ENCODE results near the gene FREM1. TPM values are rescaled to one million over a fixed set of nuclear protein-coding genes. Genes with fewer than 3 reads are reported as not detected.

Gene FREM1
- total and polyA plus RNA-seq, 10 of the 15 experiments (the other 5 are each of a cell fraction or from before 2014, with no cell fraction given), result 0.01 to 0.16 (median 0.08) TPM; not detected in 7

DNA sequence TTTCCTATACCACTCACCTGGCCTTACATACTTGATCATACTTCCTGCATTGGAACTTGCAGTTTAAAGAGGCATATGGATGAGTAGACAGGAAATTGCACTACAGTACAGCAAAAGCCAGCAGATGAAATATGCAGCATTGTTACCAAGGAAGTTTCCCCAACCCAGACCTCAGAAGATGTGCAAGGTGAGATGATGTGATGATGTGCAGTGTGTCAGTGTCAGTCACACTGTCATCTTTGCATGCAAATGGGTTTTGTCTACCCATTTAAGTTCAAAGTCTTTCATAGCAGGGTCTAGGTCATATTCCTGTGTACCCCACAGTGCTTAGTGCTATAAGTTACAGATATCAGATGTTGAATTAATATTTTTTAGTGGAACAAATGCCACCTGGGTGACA, 98.4 kb downstream of the FREM1 start (continued):
- TF ChIP-seq, protein P1, sequence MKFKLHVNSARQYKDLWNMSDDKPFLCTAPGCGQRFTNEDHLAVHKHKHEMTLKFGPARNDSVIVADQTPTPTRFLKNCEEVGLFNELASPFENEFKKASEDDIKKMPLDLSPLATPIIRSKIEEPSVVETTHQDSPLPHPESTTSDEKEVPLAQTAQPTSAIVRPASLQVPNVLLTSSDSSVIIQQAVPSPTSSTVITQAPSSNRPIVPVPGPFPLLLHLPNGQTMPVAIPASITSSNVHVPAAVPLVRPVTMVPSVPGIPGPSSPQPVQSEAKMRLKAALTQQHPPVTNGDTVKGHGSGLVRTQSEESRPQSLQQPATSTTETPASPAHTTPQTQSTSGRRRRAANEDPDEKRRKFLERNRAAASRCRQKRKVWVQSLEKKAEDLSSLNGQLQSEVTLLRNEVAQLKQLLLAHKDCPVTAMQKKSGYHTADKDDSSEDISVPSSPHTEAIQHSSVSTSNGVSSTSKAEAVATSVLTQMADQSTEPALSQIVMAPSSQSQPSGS (IDR thresholded peaks at IDR 0.05; ENCODE audit: low read length), result no peak
- TF ChIP-seq, protein P2, sequence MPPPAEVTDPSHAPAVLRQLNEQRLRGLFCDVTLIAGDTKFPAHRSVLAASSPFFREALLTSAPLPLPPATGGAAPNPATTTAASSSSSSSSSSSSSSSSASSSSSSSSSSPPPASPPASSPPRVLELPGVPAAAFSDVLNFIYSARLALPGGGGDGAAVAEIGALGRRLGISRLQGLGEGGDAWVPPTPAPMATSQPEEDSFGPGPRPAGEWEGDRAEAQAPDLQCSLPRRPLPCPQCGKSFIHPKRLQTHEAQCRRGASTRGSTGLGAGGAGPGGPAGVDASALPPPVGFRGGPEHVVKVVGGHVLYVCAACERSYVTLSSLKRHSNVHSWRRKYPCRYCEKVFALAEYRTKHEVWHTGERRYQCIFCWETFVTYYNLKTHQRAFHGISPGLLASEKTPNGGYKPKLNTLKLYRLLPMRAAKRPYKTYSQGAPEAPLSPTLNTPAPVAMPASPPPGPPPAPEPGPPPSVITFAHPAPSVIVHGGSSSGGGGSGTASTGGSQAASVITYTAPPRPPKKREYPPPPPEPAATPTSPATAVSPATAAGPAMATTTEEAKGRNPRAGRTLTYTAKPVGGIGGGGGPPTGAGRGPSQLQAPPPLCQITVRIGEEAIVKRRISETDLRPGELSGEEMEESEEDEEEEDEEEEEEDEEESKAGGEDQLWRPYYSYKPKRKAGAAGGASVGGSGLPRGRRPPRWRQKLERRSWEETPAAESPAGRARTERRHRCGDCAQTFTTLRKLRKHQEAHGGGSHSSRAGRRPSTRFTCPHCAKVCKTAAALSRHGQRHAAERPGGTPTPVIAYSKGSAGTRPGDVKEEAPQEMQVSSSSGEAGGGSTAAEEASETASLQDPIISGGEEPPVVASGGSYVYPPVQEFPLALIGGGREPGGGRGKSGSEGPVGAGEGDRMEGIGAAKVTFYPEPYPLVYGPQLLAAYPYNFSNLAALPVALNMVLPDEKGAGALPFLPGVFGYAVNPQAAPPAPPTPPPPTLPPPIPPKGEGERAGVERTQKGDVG (CRISPR knock-in tag; IDR thresholded peaks at IDR 0.05), result no peak
- TF ChIP-seq, protein P3, sequence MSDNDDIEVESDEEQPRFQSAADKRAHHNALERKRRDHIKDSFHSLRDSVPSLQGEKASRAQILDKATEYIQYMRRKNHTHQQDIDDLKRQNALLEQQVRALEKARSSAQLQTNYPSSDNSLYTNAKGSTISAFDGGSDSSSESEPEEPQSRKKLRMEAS (IDR thresholded peaks at IDR 0.05; ENCODE audit: low read depth, low read length), result no peak

DNA sequence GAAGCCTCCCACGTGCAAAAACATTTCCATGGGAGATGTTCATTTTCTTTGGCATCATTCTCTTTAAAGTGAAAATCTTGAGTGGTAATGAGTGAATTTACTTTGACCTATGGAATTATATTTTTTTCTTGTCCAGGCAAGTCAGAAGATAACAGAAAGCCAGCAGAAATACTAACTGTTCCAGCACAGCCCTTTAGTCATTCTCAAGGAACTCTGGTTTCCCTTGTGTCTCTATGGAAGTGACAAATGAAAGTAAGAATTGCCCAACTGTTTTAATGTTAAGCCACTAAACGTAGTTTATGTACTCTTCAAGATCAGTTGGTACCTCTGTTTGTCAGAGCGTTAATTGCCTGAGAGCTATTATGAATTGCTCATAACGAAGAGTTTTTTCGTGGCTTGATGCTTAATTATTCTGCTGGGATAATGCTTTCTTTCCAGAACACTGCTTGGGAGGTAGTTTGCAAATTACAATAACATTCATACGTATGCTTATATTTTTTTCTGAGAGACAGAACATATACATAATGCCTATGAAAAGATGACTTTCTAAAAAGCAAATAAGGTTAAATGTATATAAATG, 103.2 kb downstream of the FREM1 start:
- Histone ChIP-seq H3K36me3 (ENCODE audit: control insufficient read depth in 2 of 2, insufficient read depth in 2 of 2, low read length in 1 of 2) (no peaks in the 10 kb centered on the region), H3K4me3 (no peak overlapping the region), H2AFZ (ENCODE audit: control insufficient read depth, low read depth, low read length) (no peak overlapping the region), H3K27me3 (replicated peaks in 1 of 2; ENCODE audit: control insufficient read depth in 2 of 2, insufficient read depth in 2 of 2, low read length in 1 of 2) (no peaks in the 10 kb centered on the region), H3K4me1 (ENCODE audit: control insufficient read depth, insufficient read depth, low read length) (no peaks in the 10 kb centered on the region), H3K27ac (ENCODE audit: control insufficient read depth, insufficient read depth) (no peak overlapping the region), H3K9me3 (replicated peaks; ENCODE audit: control insufficient read depth, insufficient read depth, low read length) (no peaks in the 10 kb centered on the region), H3K79me2 (ENCODE audit: control insufficient read depth, insufficient read depth, low read length) (no peaks in the 10 kb centered on the region), H3K9ac (ENCODE audit: control insufficient read depth, insufficient read depth, low read length) (no peak overlapping the region), H3K4me2 (ENCODE audit: control insufficient read depth, insufficient read depth) (no peak overlapping the region), H4K20me1 (ENCODE audit: control insufficient read depth, insufficient read depth) (no peaks in the 10 kb centered on the region)
- ChIA-PET RAD21 (ENCODE audit: unreplicated experiment) (no interaction called here), CTCF (no interaction called here), SMC1A (ENCODE audit: uncharacterized antibody, unreplicated experiment) (no interaction called here), POLR2A (no interaction called here)
- no peak for FAIRE-seq
- in situ Hi-C loops (cut with MboI), result no loop called here
- BruUV-seq (replicated peaks), result no TSS peak
- intact Hi-C loops (cut with micrococcal nuclease; ENCODE audit: unreplicated experiment), result no loop called here
- WGBS (ENCODE audit: insufficient coverage, insufficient replicate concordance, low lambda C conversion rate, missing lambda C conversion rate), result 27% methylated on average over 6 of the region's 6 CpGs
- no peak for ATAC-seq
- DNase-seq (ENCODE audit: low read depth, low spot score), result no peak
- TF ChIP-seq HDAC6 (IDR thresholded peaks at IDR 0.05; ENCODE audit: unreplicated experiment) (no peak), POLR2AphosphoS2 (IDR thresholded peaks at IDR 0.05; ENCODE audit: low read depth, low read length) (no peak), BACH1 (IDR thresholded peaks at IDR 0.05; ENCODE audit: borderline replicate concordance) (no peak), POLR2AphosphoS5 (IDR thresholded peaks at IDR 0.05; ENCODE audit: low read length) (no peak), MEF2A (IDR thresholded peaks at IDR 0.05; ENCODE audit: insufficient read depth, low read depth, low read length) (no peak)
- TF ChIP-seq, protein P2 (CRISPR knock-in tag; IDR thresholded peaks at IDR 0.05), result no peak
- TF ChIP-seq, protein P4, sequence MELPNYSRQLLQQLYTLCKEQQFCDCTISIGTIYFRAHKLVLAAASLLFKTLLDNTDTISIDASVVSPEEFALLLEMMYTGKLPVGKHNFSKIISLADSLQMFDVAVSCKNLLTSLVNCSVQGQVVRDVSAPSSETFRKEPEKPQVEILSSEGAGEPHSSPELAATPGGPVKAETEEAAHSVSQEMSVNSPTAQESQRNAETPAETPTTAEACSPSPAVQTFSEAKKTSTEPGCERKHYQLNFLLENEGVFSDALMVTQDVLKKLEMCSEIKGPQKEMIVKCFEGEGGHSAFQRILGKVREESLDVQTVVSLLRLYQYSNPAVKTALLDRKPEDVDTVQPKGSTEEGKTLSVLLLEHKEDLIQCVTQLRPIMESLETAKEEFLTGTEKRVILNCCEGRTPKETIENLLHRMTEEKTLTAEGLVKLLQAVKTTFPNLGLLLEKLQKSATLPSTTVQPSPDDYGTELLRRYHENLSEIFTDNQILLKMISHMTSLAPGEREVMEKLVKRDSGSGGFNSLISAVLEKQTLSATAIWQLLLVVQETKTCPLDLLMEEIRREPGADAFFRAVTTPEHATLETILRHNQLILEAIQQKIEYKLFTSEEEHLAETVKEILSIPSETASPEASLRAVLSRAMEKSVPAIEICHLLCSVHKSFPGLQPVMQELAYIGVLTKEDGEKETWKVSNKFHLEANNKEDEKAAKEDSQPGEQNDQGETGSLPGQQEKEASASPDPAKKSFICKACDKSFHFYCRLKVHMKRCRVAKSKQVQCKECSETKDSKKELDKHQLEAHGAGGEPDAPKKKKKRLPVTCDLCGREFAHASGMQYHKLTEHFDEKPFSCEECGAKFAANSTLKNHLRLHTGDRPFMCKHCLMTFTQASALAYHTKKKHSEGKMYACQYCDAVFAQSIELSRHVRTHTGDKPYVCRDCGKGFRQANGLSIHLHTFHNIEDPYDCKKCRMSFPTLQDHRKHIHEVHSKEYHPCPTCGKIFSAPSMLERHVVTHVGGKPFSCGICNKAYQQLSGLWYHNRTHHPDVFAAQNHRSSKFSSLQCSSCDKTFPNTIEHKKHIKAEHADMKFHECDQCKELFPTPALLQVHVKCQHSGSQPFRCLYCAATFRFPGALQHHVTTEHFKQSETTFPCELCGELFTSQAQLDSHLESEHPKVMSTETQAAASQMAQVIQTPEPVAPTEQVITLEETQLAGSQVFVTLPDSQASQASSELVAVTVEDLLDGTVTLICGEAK (IDR thresholded peaks at IDR 0.05; ENCODE audit: borderline replicate concordance), result no peak
